T-helper 1 cell treated with Interleukin-12 subunit alpha and Interleukin-12 subunit beta and Interleukin-4 antibody, amounts not matched to agents 30 ng/mL and 1 ng/mL, for 36 hours (primary cell): ENCODE results near the gene OR2AG1. TPM values are rescaled to one million over a fixed set of nuclear protein-coding genes. Genes with fewer than 3 reads are reported as not detected.

ENCODE experiments used
- intact Hi-C: fragments of 100-400 bp; cut with micrococcal nuclease; formaldehyde crosslinking; loops from one replicate; pipeline ENCODE4 v1.15.1; 2024
- total RNA-seq: library from RNA; stranded (reverse); gene quantifications from 2 replicates; pipeline ENCODE4 v1.2.3, GENCODE V29; 2022

The OR2AG1 gene, protein sequence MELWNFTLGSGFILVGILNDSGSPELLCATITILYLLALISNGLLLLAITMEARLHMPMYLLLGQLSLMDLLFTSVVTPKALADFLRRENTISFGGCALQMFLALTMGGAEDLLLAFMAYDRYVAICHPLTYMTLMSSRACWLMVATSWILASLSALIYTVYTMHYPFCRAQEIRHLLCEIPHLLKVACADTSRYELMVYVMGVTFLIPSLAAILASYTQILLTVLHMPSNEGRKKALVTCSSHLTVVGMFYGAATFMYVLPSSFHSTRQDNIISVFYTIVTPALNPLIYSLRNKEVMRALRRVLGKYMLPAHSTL
- total RNA-seq: not detected in 2 replicates

DNA sequence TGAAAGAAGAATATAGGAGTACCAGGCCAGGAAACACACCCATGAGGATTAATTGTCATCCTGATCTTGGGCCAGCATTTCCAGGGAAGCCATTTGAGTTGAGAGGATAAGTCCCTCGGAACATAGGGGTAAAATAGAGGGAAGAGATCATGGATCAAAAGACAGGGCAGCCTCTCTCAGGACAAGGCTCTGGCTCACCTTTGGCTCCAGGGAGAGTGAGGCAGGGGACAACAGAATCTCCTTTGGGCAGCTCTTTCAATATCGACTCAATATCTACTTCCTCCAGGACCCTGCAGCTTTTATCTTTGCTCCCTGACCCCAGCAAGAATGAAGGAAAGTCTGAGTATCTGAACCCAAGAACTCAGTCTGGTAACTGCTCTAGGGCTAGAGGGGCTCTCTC lies at the start of gene OR2AG1:
OR2AG1 (plus strand) TSS at position 301 of the 400 bp plus-strand sequence. CDS start 2,018 bp downstream, outside the sequence.
- intact Hi-C loops: no loop called here

DNA sequence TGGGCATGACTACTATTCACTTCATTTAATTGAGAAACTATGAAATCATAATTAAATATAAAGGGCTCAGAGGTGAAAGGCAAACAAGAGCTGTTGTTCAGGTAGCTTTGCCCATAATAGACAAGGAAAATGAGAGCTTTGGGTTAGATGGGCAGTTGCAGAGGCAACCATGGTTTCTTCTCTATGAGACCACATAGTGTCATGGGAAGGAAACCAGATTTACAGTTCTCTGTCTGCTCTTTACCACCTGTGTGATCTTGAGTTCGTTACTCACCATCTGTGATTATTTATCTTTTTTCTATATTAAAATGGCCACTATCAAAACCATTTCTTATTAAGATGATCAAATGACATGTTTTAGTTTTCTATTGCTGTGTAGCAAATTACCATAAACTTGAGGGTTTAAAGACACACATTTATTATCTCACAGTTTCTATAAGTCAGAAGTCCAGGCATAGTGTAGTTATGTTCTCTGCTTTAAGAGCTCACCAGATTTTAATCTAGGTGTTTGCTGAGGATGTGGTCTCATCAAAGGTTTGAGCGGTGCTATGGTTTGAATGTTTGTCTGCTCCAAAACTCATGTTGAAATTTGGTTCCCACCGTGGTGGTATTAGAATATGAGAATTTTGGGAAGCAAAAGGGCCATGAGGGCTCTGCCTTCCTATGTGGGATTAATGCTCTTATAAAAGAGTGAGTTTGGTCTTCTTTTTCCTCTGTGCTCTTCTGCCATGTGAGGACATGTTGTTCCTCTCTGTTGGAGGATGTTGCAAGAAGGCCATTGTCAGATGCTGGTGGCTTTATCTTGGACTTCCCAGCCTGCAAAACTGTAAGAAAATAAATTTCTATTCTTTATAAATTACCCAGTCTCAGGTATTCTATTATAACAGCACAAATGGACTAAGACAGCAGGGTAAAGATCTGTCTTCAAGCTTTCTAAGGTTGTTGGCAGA lies 49.2 kb upstream of the OR2AG1 start:
- intact Hi-C loops: loop anchor here (1.0 kb wide), 1 partner anchor 12 kb away; no protein-coding TSS in a partner anchor

DNA sequence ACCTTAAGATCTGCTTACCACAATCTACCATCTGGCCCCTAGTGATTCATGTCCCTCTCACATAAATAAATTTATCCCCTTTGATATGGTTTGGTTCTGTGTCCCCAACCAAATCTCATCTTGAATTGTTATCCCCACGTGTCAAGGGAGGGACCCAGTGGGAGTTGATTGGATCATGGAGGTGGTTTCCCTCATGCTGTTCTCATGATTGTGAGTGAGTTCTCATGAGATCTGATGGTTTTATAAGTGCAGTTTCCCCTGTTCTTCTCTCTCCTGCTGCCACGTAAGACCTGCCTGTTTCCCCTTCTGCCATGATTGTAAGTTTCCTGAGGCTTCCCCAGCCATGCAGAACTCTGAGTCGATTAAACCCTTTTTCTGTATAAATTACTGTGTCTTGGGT lies 48.2 kb upstream of the OR2AG1 start:
- intact Hi-C loops: loop anchor here (5.0 kb wide), 1 partner anchor 708 kb away; no protein-coding TSS in a partner anchor

DNA sequence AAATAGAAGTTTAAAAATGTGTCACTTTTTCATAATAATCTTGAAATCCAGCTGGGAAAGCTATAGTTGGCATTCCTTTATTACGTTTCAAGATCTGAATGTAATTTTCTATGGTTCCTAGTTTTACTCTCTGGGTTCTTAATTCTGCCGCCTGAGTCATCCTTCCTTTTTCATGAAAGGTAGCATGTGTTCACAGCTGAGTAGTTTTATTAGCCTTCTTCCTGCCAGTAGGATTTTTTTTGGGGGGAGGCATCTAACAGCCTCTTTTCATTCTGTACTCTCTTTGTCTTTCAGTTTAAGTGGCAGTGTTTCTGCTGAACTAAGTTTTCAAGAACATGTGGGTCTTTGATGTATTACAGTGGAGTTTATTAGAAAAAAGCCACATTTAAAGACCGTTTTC lies 47.5 kb upstream of the OR2AG1 start:
- intact Hi-C loops: loop anchor here (5.0 kb wide), 1 partner anchor 707 kb away; no protein-coding TSS in a partner anchor

DNA sequence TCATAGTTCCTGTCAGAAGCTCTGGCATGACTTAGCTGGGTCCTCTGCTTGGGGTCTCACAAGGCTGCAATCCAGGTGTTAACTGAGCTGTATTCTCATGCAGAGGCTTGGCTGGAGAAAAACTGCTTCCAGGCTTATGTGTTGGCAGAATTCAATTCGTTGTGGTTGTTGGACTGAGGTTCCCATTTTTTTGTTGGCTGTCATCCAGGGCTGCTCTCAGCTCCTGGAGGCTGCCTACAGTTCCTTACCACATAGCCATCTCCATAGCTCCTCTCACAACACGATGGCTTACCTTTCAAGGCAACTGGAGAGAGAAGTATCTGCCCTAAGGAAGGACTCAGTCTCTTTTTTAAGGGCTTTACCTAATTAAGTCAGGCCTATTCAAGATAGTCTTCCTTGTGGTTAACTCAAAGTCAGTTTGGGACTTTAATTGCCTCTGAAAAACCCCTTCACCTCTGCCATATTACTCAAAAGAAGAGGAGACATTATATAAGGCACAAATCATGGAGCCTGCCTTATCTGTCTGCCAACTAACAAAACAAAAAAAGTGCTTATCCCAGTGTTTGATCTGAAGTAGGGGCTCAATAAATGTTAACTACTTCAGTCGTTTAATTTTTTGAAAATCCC lies 46.2 kb upstream of the OR2AG1 start:
- intact Hi-C loops: loop anchor here (1.0 to 5.0 kb wide), 2 partner anchors 190 to 706 kb away; partner anchors contain the start of gene ZNF215

DNA sequence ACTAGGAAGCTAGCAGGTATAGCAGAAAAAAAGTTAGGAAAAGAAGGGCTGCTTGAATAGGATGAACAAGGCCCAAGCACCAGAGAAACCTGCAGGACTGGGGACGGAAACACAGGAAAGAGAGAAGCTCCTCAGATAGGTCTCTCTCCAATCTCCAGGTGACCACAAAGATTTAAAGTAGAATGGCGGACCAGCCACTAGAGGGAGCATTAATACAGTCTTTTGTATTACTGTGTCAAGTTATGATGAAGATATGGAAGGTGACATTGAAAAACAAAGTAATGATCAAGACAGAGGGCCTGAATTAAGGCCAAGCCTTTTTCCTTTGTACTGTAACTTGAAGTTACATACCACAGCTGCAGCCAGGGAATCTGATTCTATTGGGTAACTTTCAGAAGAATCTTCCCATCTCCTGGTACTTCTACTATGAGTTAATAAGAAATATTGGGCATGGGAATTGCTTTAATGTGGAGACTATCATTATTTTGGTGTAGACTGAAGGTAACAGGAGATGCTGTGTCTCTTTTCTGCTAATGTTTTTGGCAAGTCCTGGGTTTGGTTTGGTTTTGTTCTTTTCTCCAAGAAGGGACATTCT lies 44.9 kb upstream of the OR2AG1 start:
- intact Hi-C loops: loop anchor here (1.0 to 5.0 kb wide), 5 partner anchors 8 to 704 kb away; partner anchors contain the start of gene ZNF215

DNA sequence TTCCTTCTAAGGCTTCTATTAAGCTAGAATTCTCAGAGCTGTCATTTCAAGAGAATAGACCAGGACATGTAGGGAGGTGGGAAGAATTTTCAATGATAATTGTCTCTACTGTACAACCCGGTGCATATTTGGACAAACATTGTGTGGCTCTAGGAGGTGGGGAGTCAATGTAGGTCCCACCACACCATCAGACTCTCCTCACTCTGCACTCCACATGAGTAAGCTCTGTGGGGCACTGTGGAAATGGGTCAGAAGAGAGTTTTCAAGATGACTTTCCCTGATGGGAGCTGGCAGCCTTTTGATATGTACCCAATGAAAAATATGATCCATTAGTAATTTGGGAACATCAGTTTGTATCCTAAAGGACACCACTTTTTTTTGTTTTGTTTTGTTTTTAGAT lies 44.2 kb upstream of the OR2AG1 start:
- intact Hi-C loops: loop anchor here (1.0 to 5.0 kb wide), 4 partner anchors 8 to 704 kb away; no protein-coding TSS in a partner anchor

DNA sequence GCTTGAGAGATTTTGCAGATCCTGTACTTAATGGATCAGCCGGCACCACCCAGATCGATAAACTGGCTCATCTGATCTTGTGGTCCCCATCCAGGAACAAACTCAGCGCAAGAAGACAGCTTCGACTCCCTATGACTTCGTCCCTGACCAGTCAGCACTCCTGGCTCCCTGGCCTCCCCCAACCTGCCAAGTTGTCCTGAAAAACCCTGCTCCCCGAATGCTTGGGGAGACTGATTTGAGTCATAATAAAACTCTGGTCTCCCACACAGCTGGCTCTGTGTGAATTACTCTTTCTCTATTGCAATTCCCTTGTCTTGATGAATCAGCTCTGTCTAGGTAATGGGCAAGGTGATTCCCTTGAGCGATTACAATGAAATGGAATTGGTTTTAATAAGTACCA lies 40.6 kb upstream of the OR2AG1 start:
- intact Hi-C loops: loop anchor here (5.0 to 10.0 kb wide), 3 partner anchors 485 to 1943 kb away; partner anchors contain the start of genes EIF3F, RPL27A and TRIM66

DNA sequence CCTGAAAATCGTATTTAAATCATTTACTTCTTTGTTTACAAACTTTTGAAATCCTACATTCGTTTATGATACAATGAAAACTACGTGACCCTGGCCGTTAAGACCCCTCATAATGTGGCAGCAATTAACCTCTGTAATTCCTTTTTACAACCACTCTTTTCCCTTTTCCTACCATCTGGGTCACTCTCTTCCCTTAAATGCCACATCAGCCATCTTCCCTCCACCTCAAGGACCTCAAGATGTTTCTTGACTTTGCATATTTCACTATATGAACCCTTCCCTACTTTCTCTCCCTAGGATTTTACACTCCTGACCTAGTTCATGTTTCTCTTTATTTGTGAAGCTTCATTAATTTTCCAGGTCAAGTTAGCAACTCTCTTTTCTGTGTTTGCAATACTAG lies 37.8 kb upstream of the OR2AG1 start:
- intact Hi-C loops: loop anchor here (1.0 to 10.0 kb wide), 6 partner anchors 12 to 1940 kb away; partner anchors contain the start of genes EIF3F, PPFIBP2, RPL27A and TRIM22

DNA sequence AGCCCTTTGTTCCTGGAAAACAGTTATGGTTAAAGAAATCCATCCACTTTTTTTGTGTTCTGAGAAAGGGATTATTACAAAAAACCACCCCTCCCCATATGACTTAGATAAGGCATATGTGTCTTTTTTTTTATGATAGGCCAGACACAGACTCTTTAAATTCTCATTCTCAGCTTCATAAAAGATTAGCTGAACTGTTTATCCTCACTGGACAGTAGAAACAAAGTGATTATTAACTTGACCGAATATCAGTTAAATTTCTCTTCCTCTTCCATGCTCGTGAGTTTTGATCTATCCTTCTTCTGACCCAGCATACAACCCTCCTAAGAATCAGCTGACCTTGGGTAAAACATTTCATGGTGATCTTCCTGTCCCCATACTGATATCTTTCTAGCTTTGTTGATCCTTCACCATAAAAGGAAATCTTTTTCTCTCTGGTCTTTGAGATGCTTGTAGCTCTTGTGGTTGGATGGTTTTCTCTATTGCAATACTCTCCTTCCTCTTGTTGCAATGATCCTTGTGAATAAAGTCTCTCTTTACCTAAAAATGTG lies 37.3 kb upstream of the OR2AG1 start:
- intact Hi-C loops: loop anchor here (1.0 to 10.0 kb wide), 15 partner anchors 7 to 1939 kb away; partner anchors contain the start of genes ARFIP2, EIF3F, FHIP1B and ILK

DNA sequence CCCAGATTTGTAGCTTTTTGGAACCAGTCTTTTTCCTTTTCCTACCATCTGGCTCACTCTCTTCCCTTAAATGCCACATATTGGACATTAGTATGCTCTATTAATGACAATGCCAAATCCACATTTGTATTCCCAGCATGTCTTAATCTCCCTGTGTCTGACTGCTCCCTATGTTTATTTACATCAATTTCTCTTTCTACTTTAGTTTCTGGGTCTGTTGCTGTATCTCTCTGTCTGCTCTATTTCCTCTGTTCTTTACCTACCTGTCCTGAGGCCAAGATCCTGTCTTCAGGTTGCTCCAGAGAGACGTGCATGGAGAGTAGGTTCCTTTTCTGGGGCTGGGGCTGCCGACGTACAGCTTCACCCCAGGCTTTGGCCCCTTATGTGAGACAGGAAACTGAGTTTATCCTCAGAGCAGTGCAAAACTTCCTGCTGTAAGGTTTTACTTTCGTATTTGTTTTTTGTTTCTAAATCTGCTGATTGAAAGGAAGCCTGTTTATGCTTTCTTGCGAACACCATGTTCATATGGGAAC lies 36.7 kb upstream of the OR2AG1 start:
- intact Hi-C loops: loop anchor here (1.0 to 10.0 kb wide), 13 partner anchors 8 to 1939 kb away; partner anchors contain the start of genes ARFIP2, EIF3F, FHIP1B and ILK

DNA sequence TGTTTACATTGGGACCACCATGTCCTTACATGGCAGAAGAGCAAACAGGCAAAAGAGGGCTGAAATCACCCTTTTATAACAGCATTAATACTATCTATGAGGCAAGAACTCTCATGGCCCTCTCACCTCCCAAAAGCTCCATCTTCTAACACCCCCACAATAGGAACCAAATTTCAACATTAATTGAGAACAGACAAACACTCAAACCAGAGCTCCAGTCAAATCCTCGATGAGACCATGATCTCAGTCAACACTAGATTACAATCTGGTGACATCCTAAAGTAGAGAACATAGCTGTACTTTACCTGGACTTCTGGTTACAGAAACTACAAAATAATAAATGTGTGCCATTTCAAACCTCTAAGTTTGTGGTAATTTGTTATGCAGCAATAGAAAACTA lies 36.2 kb upstream of the OR2AG1 start:
- intact Hi-C loops: loop anchor here (1.0 to 10.0 kb wide), 13 partner anchors 8 to 1938 kb away; partner anchors contain the start of genes ARFIP2, EIF3F, FHIP1B and ILK

DNA sequence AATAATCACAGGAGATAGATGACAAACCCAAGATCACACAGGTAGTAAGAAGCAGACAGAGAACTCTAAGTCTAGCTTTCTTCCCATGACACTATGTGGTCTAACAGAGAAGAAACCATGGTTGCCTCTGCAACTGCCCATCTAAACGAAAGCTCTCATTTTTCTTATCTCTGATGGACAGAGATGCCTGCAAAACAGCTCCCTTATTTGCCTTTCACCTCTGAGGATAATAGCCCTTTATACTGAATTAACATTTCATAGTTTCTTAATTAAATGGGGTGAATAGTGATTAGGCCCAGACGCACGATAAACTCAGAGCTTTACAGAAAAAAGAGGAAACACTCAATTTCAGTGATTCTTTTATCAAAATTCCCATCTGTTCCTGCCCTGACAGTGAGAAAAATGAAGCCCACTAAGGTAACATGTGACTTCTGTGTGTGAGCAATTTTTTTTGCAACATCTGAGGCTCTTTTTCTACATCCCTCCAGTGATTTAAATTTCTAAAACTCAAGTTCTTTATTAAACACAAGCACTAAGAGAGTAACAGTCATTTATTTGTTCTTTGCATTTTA lies 35.6 kb upstream of the OR2AG1 start:
- intact Hi-C loops: loop anchor here (2.0 to 10.0 kb wide), 5 partner anchors 182 to 1938 kb away; partner anchors contain the start of genes EIF3F, PPFIBP2, RPL27A and TRIM22

DNA sequence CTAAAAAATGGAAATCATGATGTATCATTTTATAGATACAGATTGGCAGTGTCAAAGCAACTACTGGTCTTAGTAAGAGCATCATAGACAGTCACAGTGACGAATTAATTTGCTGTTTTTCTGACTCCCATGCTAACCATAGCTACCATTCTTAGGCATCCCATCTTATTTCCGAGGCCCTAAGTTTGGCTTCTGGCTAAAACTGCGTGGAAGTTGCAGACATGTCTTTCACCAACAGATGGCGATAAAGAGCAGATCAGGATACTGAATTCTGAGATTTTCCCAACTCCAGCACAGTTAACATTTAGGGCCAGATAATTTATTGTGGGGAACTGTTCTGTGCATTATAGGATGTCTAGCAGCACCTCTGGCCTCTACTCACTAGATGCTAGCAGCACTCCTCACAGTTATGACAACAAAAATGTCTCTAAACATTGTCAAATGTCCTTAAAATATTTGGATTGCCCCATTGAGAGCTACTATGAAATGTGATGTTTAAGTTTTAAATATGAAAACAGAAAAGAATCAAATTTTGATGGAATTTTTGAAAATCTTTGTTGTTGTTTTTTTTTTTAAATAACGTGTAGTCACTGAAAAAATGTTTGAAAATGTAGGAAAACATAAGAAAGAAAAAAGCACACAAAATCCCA lies 27.4 kb upstream of the OR2AG1 start:
- intact Hi-C loops: loop anchor here (2.0 kb wide), 1 partner anchor 317 kb away; no protein-coding TSS in a partner anchor

DNA sequence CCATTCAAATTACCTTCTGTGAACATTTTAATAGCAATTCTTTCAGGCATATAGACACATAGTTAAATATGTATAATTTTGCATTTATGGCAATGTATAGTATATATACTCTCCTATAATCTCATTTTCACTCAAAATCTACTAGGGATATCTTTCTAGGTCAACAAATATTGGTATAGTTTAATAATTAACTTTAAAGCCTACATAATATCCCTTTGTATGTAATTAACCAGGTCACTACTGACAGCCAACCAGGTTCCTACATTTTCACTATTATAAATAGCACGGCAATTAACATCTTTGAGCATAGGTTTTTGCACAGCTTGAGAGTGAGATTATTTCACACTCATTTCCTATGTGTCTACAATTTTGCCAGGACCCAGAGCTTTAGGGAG lies 26.9 kb upstream of the OR2AG1 start:
- intact Hi-C loops: loop anchor here (2.0 kb wide), 1 partner anchor 317 kb away; no protein-coding TSS in a partner anchor

DNA sequence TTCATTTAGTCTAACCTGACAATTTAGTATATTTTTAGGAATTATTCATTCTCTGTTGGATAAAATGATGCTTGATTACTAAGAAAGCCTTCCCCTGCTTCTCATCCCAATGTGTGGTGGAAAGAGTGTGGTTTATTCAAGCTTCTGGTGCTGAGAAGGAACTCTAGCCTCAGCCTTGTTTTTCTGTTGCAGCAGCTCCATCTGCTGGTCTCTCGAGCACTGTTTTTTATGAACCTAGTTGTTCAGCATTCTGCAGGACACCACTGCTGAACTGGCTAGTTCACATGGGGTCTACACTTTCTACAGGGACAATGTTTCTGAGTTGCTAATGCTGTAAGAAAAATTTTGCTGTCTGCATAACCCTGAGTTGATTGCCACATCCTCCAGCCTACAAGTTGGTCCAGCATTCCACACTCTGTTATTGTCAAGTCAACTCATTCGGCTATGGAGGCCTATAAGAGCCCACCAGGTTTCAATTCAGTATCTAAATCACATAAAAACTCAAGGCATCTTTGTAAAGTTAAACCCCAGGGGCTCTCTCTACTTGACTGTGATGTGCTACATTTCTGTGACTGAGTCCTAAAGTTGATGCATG lies 25.4 kb upstream of the OR2AG1 start:
- intact Hi-C loops: loop anchor here (1.0 kb wide), 6 partner anchors 11 to 378 kb away; no protein-coding TSS in a partner anchor

DNA sequence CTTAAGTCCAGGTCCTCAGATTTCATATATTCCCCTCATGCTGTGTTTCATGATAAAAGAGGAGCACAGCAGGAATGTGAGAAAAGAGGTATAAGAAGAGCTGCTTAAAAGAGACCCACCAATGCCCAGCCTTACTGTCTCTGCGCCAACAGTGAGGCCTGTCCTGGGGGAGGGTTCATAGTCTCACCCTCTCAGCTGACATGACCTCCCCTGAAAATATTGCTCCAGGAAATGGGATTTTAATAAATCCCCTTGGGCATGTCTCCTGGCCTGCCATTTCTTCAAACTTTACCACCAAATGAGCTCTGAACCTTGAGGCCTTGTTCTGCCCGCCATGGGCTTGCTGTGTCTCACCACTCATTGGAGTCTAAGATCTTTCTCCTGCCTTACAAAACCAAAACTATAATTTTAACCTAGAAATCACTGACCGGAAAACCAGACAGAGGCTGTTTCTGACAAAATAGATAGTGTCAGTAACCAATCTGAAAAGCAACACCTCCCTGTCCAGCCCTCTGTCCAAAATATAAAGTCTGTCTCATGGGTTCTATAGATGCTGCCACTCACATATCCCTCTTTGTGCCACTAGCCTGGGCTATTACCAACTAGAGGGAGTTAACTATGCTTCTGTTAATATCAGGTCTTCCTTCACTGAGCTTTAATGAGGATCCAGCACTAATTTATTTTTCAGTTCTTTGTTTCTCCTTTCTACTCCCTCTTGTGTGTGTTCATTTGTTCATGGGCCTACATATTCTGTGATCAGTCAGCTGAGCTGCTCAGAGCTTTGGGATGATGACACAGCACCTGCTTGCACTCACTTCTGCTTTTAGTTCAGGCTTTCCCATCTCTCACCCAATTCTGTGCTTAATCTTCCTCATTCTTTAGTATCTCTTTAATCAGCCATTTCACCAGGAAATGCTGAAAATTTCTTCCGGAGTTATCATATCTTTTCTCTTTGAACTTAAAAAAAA lies 10.6 kb upstream of the OR2AG1 start, which contains the start of gene OR2AG2:
OR2AG2 (minus strand) TSS at position 51 of the 968 bp plus-strand sequence. CDS start 3,019 bp downstream, outside the sequence.
- intact Hi-C loops: no loop called here
